ENCODE results near the gene FRMD6. TPM values are rescaled to one million over a fixed set of nuclear protein-coding genes. Genes with fewer than 3 reads are reported as not detected.
"Not testable (repeated sequence)": the region's sequence is repeated elsewhere in the genome, so short reads cannot be mapped to it uniquely, and the experiment has no call there.

Gene FRMD6
- total RNA-seq, 4 donors from 2014 or later: 8.1 to 73.4 (median 12.4) TPM

DNA sequence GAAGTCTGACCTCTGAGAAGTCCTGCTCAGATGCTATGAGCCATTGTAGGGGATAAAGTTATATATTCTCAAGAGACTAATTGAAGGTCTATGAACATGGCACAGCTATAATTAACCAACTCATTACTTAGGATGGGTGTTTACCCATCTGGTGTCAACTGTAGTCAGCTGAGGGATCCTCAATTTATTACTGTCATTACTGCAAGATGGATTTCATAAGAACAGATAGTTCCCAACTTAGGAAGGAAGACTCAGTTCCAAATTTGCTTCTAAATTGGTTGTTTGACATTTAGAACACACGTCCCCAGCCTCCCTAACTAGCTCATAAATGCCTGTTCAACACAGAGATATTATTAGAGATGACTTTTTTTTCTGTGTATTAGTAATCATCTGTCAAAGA is 81.4 kb downstream of the FRMD6 start:
- no peak overlapping the region for H3K4me3 ChIP-seq
- H3K27ac ChIP-seq: no peak overlapping the region
- no peak for TF ChIP-seq CTCF (IDR thresholded peaks at IDR 0.05)
- no peak for TF ChIP-seq POLR2A (IDR thresholded peaks at IDR 0.05)
- no peak for DNase-seq
- no peaks in the 10 kb centered on the region for H3K27me3 ChIP-seq
- no peaks in the 10 kb centered on the region for H3K9me3 ChIP-seq
- H3K36me3 ChIP-seq: peaks cover 0 to 4% (median 0%) of the 10 kb centered on the region in 3 donors
- H3K4me1 ChIP-seq: no peaks in the 10 kb centered on the region

GRCh38 chr14:51735851-51736250 is 84.1 kb downstream of the FRMD6 start:
- no peak for TF ChIP-seq POLR2A (IDR thresholded peaks at IDR 0.05)
- TF ChIP-seq CTCF (IDR thresholded peaks at IDR 0.05): no peak
- no peak overlapping the region for H3K4me3 ChIP-seq
- no peaks in the 10 kb centered on the region for H3K9me3 ChIP-seq
- H3K27me3 ChIP-seq: no peaks in the 10 kb centered on the region
- H3K36me3 ChIP-seq: no peaks in the 10 kb centered on the region
- H3K27ac ChIP-seq: no peak overlapping the region
- DNase-seq: no peak
- H3K4me1 ChIP-seq: no peaks in the 10 kb centered on the region

GRCh38 chr14:51738754-51739153 is 87.0 kb downstream of the FRMD6 start:
- Histone ChIP-seq H3K27me3 (no peaks in the 10 kb centered on the region), H3K36me3 (no peaks in the 10 kb centered on the region), H3K4me1 (no peaks in the 10 kb centered on the region)

DNA sequence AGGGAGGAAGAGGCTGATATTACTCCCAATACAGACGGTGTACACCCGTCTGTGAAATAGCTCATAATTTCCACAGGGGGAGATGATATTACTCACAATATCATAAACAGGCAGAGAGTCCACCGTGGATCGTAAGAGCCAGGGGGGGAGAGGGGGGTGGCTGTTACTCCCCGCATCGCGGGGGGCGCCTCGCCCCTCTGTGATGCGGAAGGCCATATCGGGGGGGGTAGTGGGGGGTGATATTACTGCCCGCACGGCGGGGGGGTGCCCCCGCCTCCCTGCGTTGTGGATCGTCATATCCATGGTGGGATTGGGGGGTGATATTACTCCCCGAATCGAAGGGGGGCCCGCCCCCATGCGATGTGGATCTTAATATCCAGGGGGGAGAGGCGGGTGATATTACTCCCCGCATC is 91.9 kb downstream of the FRMD6 start:
- no peaks in the 10 kb centered on the region for H3K36me3 ChIP-seq
- H3K4me3 ChIP-seq: no peak overlapping the region
- no peaks in the 10 kb centered on the region for H3K27me3 ChIP-seq
- no peaks in the 10 kb centered on the region for H3K4me1 ChIP-seq
- TF ChIP-seq CTCF (IDR thresholded peaks at IDR 0.05) (no peak), POLR2A (IDR thresholded peaks at IDR 0.05) (no peak)
- H3K27ac ChIP-seq: no peak overlapping the region
- no peaks in the 10 kb centered on the region for H3K9me3 ChIP-seq
- no peak for DNase-seq

More at GRCh38 chr14:51738754-51739153, 87.0 kb downstream of the FRMD6 start:
- no peak for TF ChIP-seq POLR2A (IDR thresholded peaks at IDR 0.05)
- no peak for TF ChIP-seq CTCF (IDR thresholded peaks at IDR 0.05)
- DNase-seq: no peak
- Histone ChIP-seq H3K4me3 (no peak overlapping the region), H3K27ac (no peak overlapping the region), H3K9me3 (no peaks in the 10 kb centered on the region)

GRCh38 chr14:51744372-51745130 is 92.8 kb downstream of the FRMD6 start:
- DNase-seq: no peak
- TF ChIP-seq CTCF (IDR thresholded peaks at IDR 0.05) (no peak), POLR2A (IDR thresholded peaks at IDR 0.05) (no peak)
- H3K27ac ChIP-seq: no peak overlapping the region
- no peak overlapping the region for H3K4me3 ChIP-seq
- H3K36me3 ChIP-seq: no peaks in the 10 kb centered on the region
- H3K4me1 ChIP-seq: no peaks in the 10 kb centered on the region
- no peaks in the 10 kb centered on the region for H3K9me3 ChIP-seq
- no peaks in the 10 kb centered on the region for H3K27me3 ChIP-seq

DNA sequence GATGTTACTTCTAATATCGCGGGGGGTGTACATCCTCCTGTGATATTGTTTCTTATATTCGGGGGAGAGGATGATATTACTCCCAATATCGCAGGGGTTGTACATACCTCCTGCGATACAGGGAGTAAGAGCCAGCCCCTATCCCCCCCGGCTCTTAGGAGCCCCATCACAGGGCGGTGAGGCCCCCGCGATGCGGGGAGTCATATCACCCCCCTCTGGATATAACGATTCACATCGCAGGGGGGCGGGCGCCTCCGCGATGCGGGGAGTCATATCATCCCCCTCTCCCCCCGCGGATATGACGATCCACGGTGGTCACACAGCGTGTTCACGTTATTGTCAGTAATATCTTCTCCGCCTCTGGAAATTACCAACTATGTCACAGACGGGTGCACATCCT is 95.1 kb downstream of the FRMD6 start:
- not testable (repeated sequence) for H3K27me3 ChIP-seq, H3K4me1 ChIP-seq, H3K27ac ChIP-seq, H3K36me3 ChIP-seq, DNase-seq, H3K9me3 ChIP-seq, H3K4me3 ChIP-seq

Measured in Peyer's patch (tissue), 4 donors.